GM06990 (cell line): ENCODE results near the gene ATP5F1C.
"Not testable (repeated sequence)": the region's sequence is repeated elsewhere in the genome, so short reads cannot be mapped to it uniquely, and the experiment has no call there.

Experiments used
- DNase-seq: peaks from one replicate; pipeline ENCODE4 v3.0.0-alpha.2; 2011; ENCODE audit not compliant: insufficient read length; ENCODE audit errors: extremely low read depth
- H3K27me3 ChIP-seq: replicated peaks from 2 replicates; pipeline ENCODE4 v1.6.0; 2011; ENCODE audit warnings: low read length; ENCODE audit not compliant: control insufficient read depth, insufficient read depth
- H3K36me3 ChIP-seq: 2 replicates; pipeline ENCODE4 v1.5.1; 2011; ENCODE audit warnings: low read length; ENCODE audit not compliant: control insufficient read depth, insufficient read depth
- H3K4me3 ChIP-seq: replicated peaks from 2 replicates; pipeline ENCODE4 v1.5.1; 2011; ENCODE audit warnings: low read depth, mild to moderate bottlenecking, control low read depth, low read length
- CTCF ChIP-seq: IDR thresholded peaks from 2 replicates; pipeline ENCODE4 v1.5.1; 2011; ENCODE audit warnings: low read length, control low read depth, mild to moderate bottlenecking, inconsistent platforms; ENCODE audit not compliant: insufficient read depth, poor library complexity, severe bottlenecking

ATP5F1C gene

GRCh38 chr10:7773845-7774801, 13.9 kb upstream of the ATP5F1C start:
- TF ChIP-seq CTCF, result no peak
- peaks cover 9% of the 10 kb centered on the region for H3K36me3 ChIP-seq
- H3K27me3 ChIP-seq, result no peaks in the 10 kb centered on the region
- no peak overlapping the region for H3K4me3 ChIP-seq
- no peak for DNase-seq

- no peaks in the 10 kb centered on the region for H3K27me3 ChIP-seq
- H3K4me3 ChIP-seq, result no peak overlapping the region
- no peak for TF ChIP-seq CTCF
- peaks cover 8% of the 10 kb centered on the region for H3K36me3 ChIP-seq
- no peak for DNase-seq
These were observed 11.2 kb upstream of the ATP5F1C start for GRCh38 chr10:7776777-7777176.

- DNase-seq, H3K36me3 ChIP-seq, H3K4me3 ChIP-seq, H3K27me3 ChIP-seq: not testable (repeated sequence)
These were observed 5.8 kb upstream of the ATP5F1C start for GRCh38 chr10:7782194-7782593.

- no peaks in the 10 kb centered on the region for H3K27me3 ChIP-seq
- H3K36me3 ChIP-seq, result peaks cover 2% of the 10 kb centered on the region
- no peak for DNase-seq
- peak overlapping the region; percentile 87 for H3K4me3 ChIP-seq
- TF ChIP-seq CTCF, result no peak
These were observed 1.5 kb upstream of the ATP5F1C start for GRCh38 chr10:7786430-7786829.

GRCh38 chr10:7787150-7787856, 674 bp upstream of the ATP5F1C start:
- Histone ChIP-seq H3K36me3 (peaks cover 2% of the 10 kb centered on the region), H3K27me3 (no peaks in the 10 kb centered on the region), H3K4me3 (peak overlapping the region; percentile 87)
- TF ChIP-seq CTCF, result no peak
- DNase-seq, result no peak

- Histone ChIP-seq H3K27me3 (no peaks in the 10 kb centered on the region), H3K4me3 (peak overlapping the region; percentile 87), H3K36me3 (peaks cover 2% of the 10 kb centered on the region)
- no peak for DNase-seq
- no peak for TF ChIP-seq CTCF
These were observed 786 bp downstream of the ATP5F1C start for GRCh38 chr10:7788639-7789286.
